HFFc6 (cell line): ENCODE data around the gene C10orf53. TPM values are rescaled to one million over a fixed set of nuclear protein-coding genes. Genes with fewer than 3 reads are reported as not detected.

ENCODE experiments used
- DNase-seq: peaks from one replicate; pipeline ENCODE4 v3.0.0-alpha.2; 2018
- H3K27ac Mint-ChIP-seq: 2 replicates; pipeline ENCODE4 v1.8.0; 2020; ENCODE audit warnings: mild to moderate bottlenecking, mixed read lengths
- H3K27me3 Mint-ChIP-seq: 2 replicates; pipeline ENCODE4 v1.8.0; 2021; ENCODE audit warnings: mild to moderate bottlenecking, moderate library complexity, mixed read lengths; ENCODE audit not compliant: insufficient read depth
- H3K36me3 Mint-ChIP-seq: 2 replicates; pipeline ENCODE4 v1.8.0; 2021; ENCODE audit warnings: low read depth, mixed read lengths
- H3K4me1 Mint-ChIP-seq: 2 replicates; pipeline ENCODE4 v1.8.0; 2020; ENCODE audit warnings: low read depth, mixed read lengths
- H3K4me3 Mint-ChIP-seq: 2 replicates; pipeline ENCODE4 v1.8.0; 2020; ENCODE audit warnings: mild to moderate bottlenecking, moderate library complexity, mixed read lengths
- H3K9me3 Mint-ChIP-seq: 2 replicates; pipeline ENCODE4 v1.8.0; 2020; ENCODE audit warnings: mild to moderate bottlenecking, mixed read lengths
- total RNA-seq, 6 experiments: library from RNA; stranded (reverse); fragmentation: NEBNext Ultra II Directional; extraction: Animal tissue kit (Norgen Biotek cat#: 25700); gene quantifications; 2 replicates in 1 of 6; 3 replicates in 5 of 6; pipeline ENCODE4 v1.2.3, GENCODE V29; 2021
- TF ChIP-seq, protein P1 (sequence below): fragments of 200-600 bp; sonication (generic); IDR thresholded peaks from 2 replicates; pipeline ENCODE4 v1.5.0; 2021; ENCODE audit warnings: antibody characterized with exemption, mild to moderate bottlenecking

C10orf53 gene
- total RNA-seq, 6 experiments from 2014 or later, result not detected

- no peak overlapping the region for H3K4me3 Mint-ChIP-seq
- H3K27me3 Mint-ChIP-seq, result peaks cover 84% of the 10 kb centered on the region
- no peaks in the 10 kb centered on the region for H3K36me3 Mint-ChIP-seq
- peaks cover 9% of the 10 kb centered on the region for H3K4me1 Mint-ChIP-seq
- no peak for DNase-seq
- no peak overlapping the region for H3K27ac Mint-ChIP-seq
- H3K9me3 Mint-ChIP-seq, result no peaks in the 10 kb centered on the region
- TF ChIP-seq, protein P1, sequence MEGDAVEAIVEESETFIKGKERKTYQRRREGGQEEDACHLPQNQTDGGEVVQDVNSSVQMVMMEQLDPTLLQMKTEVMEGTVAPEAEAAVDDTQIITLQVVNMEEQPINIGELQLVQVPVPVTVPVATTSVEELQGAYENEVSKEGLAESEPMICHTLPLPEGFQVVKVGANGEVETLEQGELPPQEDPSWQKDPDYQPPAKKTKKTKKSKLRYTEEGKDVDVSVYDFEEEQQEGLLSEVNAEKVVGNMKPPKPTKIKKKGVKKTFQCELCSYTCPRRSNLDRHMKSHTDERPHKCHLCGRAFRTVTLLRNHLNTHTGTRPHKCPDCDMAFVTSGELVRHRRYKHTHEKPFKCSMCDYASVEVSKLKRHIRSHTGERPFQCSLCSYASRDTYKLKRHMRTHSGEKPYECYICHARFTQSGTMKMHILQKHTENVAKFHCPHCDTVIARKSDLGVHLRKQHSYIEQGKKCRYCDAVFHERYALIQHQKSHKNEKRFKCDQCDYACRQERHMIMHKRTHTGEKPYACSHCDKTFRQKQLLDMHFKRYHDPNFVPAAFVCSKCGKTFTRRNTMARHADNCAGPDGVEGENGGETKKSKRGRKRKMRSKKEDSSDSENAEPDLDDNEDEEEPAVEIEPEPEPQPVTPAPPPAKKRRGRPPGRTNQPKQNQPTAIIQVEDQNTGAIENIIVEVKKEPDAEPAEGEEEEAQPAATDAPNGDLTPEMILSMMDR, result no peak
Measured at GRCh38 chr10:49694466-49694865, 15.0 kb downstream of the C10orf53 start.

- TF ChIP-seq, protein P1, result no peak
- no peaks in the 10 kb centered on the region for H3K9me3 Mint-ChIP-seq
- no peak for DNase-seq
- no peaks in the 10 kb centered on the region for H3K36me3 Mint-ChIP-seq
- H3K27ac Mint-ChIP-seq, result no peak overlapping the region
- H3K4me1 Mint-ChIP-seq, result no peaks in the 10 kb centered on the region
- H3K4me3 Mint-ChIP-seq, result no peak overlapping the region
- H3K27me3 Mint-ChIP-seq, result peaks cover 84% of the 10 kb centered on the region
Measured at GRCh38 chr10:49696311-49696710, 16.9 kb downstream of the C10orf53 start.

DNA sequence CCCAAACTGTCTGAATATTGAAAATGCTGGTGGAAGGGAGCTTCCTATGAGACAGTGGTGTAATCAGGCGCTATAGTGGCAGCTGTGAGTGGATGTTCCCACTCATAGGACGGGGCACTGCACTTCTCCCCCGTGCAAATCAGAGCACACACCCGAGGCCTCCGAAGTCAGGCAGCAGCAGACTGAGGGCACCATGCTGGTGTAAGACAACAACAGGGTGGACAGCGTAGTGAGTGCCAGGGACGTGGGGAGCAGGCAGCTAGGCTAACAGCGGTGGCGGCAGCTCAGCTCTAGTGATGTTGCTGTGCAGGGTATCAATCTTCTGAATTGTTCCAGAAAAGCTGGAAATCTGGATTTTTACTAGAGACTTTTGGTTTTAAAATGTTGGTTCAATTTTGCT lies 19.2 kb downstream of the C10orf53 start:
- TF ChIP-seq, protein P1, result no peak
- H3K4me1 Mint-ChIP-seq, result no peaks in the 10 kb centered on the region
- no peaks in the 10 kb centered on the region for H3K9me3 Mint-ChIP-seq
- H3K4me3 Mint-ChIP-seq, result no peak overlapping the region
- H3K27ac Mint-ChIP-seq, result no peak overlapping the region
- H3K27me3 Mint-ChIP-seq, result peaks cover 74% of the 10 kb centered on the region
- no peak for DNase-seq
- no peaks in the 10 kb centered on the region for H3K36me3 Mint-ChIP-seq

DNA sequence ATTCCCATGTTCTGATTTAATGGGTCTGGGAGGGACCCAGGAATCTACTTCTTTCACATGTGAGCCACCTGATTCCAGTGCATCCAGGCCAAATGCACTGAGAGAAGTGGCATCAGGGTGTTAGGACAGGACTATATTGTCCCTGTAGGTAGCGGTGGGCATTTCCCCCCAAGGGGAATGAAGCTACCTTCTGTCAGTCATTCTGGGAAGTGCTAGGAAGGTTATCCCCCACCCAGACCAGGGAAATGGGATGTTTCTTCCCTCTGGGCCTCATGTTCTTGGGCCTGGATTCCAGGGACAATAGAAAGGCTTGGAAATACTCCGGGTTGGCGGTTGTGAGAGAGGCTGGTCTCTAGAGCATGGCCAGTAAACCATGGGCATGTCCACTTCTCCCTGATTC lies 20.8 kb downstream of the C10orf53 start:
- Mint-ChIP-seq H3K9me3 (no peaks in the 10 kb centered on the region), H3K36me3 (no peaks in the 10 kb centered on the region), H3K4me1 (no peaks in the 10 kb centered on the region), H3K27ac (no peak overlapping the region), H3K27me3 (peaks cover 64% of the 10 kb centered on the region), H3K4me3 (no peak overlapping the region)
- TF ChIP-seq, protein P1, result no peak
- no peak for DNase-seq

DNA sequence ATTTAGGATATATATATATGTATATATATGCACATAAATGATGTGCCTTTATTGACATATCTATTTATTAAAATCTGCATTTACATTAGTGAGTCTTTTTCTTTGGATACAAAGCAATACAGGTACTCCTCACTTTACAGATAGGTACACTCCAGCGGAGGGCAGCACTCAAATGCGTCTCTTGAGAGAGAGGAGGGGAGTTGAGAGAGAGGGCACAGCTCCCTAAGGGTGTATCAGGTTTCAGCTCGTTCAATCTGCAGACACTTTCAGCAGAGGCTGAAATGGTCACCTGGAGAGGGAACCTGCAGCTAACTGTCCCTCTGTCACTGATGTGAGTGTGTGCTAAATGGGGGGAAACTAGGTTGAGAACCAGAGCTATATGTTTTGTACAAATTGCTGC lies 21.5 kb downstream of the C10orf53 start:
- H3K4me3 Mint-ChIP-seq, result no peak overlapping the region
- no peaks in the 10 kb centered on the region for H3K9me3 Mint-ChIP-seq
- H3K4me1 Mint-ChIP-seq, result no peaks in the 10 kb centered on the region
- TF ChIP-seq, protein P1, result no peak
- no peaks in the 10 kb centered on the region for H3K36me3 Mint-ChIP-seq
- H3K27ac Mint-ChIP-seq, result no peak overlapping the region
- peaks cover 59% of the 10 kb centered on the region for H3K27me3 Mint-ChIP-seq
- DNase-seq, result no peak

DNA sequence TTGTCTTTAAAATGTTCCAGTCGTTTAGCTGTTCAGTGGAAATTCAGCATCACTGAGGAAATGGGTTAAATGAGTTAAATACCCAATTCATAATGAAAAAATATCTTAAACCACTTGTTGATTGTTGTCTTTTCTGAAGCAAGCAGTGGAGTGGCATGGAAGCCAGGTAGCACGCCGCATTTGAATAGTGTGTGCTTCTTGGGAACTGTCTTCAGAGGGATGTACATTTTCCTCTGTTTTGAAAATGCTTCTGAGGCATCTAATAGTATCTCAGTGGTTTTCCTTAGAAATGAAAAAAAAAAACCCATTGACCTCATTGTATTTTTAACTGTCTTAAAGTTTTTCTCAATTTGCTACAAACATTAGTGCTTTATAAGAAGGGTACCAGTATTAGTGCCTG lies 28.1 kb downstream of the C10orf53 start:
- Mint-ChIP-seq H3K9me3 (no peaks in the 10 kb centered on the region), H3K27ac (no peak overlapping the region), H3K4me3 (no peak overlapping the region), H3K27me3 (peaks cover 38% of the 10 kb centered on the region), H3K36me3 (no peaks in the 10 kb centered on the region), H3K4me1 (no peaks in the 10 kb centered on the region)
- DNase-seq, result no peak
- TF ChIP-seq, protein P1, result no peak
